NCI-H187 treated with DMSO at 0.1 percent for 48 hours (cell line): ENCODE measurements around the gene RTP4.

ENCODE experiments used
- DNase-seq: peaks from one replicate; lab custom pipeline; 2025; lab: John Stamatoyannopoulos, UW

Gene RTP4, protein sequence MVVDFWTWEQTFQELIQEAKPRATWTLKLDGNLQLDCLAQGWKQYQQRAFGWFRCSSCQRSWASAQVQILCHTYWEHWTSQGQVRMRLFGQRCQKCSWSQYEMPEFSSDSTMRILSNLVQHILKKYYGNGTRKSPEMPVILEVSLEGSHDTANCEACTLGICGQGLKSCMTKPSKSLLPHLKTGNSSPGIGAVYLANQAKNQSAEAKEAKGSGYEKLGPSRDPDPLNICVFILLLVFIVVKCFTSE

DNA sequence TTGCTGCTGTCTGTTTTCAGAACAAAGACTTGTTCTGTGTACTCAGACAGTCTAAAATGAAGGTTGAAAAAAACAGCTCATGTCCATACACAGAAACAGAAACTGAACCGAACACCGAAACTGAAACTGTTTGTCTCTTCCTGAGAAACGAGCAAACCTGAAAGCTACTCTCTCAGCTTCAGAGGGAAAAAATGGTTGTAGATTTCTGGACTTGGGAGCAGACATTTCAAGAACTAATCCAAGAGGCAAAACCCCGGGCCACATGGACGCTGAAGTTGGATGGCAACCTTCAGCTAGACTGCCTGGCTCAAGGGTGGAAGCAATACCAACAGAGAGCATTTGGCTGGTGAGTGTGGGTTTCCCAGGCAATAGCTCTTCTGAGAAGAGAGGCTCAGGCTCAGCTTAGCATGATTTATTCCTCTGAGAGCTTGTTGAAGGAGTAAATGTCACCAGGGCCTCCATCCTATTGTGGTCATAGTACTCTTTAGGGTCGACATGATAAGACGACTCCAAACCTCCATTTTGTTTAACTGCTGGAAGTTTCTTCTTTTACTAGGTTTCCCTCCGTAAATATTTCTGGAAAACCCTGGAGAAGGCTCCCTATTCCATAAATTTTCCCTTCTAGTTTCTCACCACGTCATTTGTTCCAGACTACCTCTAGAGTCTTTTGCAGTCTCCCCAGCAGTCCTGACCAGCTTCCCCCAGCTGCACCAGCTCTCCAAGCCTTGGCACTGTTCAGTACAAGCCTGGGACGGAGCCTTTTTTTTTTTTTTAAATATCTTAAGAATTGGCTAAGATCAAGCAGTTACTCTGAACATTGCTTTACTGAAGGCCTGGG is at the start of gene RTP4:
Gene RTP4, plus strand, starts transcription at position 135 of the 838 bp plus-strand sequence. Its CDS starts 57 bp downstream, at position 192.
- no peak for DNase-seq

DNA sequence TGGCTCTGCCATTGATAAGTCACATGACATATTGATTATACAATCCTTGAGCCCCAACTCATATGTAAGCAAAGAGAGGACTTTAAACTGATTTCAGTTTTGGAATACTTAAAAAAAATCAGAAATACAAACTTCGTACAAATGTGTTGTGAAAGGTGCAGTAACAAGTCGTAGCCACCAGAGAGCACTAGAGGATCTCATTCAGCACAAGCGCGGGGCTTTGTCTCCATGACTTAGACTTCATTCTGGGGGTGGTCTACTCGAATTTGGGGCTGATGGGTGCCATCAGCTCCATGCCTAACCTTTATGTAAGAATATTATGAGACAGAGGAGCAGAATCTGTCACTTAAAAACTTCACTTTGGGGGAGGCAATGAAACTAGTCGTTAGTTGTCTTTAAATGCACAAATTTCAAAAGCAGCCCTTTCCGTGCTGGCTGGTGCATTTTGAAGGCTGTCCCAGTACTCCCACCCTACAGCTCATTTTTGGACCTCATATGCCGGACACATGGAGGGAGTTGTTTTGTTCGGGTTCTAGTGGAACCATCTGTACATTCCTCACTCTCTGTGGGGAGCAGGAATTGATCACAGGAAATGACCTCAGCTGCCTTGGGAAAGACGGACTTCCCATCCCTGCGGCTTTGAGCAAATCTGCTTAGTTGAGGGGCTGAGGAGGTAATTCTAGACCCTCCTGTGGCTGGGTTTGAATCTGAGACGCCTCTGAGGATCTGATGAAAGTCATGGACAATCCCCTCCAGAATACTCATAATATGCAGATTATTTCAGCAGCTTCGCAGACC is 49.2 kb upstream of the RTP4 start:
- no peak for DNase-seq

DNA sequence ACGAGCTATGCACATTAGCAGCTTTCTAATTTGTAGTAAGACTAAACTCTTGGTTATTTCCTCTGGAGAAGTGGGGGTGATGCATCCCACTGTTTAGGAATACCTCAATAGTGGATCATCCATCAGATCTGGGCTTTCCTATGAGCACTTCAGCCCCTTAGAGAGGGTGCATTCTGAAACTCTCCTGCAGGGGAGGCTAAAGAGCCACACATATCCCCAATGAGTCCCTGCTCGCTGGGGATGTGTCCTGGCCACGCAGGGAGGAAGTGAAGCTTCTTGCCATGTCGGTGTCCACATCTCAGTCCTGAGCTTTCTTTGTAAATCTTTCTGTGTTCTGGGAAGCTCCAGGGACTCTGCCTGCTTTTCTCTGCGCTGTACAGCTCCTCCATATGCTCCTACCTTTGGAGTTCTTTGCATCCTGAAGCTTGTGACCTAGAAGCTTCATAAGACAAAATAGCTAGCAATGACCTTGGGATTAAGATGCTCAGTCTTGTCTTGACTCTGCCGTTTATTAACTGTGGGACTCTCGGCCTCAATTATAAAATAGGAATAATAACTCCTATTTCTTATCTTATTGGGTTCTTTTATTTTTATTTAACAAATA is 48.4 kb upstream of the RTP4 start:
- no peak for DNase-seq

DNA sequence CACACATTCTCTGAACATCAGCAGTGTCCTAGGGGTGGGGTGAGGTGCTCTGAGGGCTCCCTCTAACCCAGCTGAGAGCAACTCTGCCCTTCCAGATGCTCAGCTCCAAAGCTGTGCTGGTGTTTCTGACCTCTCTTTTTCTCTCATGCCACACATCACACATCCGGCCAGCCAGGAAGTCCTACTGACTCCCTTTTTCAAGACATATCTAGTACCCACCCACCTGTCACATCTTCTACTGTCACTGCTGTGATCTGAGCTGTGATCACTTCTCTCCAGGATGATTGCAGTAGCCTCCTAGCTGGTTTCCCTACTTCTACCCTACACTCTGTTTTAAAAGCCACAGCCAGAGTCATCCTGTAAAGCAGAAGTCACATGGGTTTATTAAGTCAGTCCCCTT is 46.4 kb upstream of the RTP4 start:
- DNase-seq: no peak

GRCh38 chr3:187322291-187322690 is 45.9 kb upstream of the RTP4 start:
- DNase-seq: no peak

DNA sequence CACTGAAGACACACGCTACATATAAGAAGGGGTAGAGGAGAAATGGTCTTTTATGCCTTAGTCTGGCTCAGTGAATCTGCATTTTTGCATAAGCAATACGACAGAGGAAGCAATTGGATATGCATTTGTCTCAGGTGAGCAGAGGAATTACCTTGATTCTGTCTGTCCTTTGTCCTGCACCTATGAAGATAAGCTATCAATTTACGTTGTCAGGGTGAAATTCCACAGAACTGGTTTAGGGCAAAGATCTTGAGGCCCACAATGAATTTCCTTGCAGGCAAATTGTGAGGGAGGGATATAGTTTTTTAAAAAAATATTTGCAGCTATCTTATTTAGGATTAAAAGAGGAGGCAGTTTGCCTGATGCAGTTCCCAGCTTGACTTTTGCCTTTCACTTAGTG is 45.1 kb upstream of the RTP4 start:
- no peak for DNase-seq

- no peak for DNase-seq
Observed at GRCh38 chr3:187325632-187326031, 42.6 kb upstream of the RTP4 start.

GRCh38 chr3:187327845-187328244 is 40.3 kb upstream of the RTP4 start:
- no peak for DNase-seq

DNA sequence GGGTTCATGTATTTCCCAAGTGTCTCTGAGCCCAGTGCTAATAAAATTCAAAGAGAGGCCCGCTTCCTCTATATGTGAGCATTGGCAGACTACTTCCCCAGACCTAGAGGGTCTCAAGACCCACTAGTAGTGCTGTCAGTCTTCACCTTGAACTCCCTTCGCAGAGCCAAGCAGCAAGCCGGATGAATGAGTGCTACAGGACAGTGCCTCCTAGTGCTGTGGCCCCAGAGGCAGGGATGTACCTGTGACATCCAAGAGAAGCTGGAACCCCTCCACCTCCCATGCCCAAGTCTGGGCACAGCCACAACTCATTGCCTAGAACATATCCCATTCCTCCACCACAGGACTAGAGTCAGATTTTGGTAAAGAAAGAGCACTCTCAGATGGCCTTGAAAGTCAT is 39.5 kb upstream of the RTP4 start:
- DNase-seq: no peak

GRCh38 chr3:187334904-187335303 is 33.3 kb upstream of the RTP4 start:
- DNase-seq: no peak

DNA sequence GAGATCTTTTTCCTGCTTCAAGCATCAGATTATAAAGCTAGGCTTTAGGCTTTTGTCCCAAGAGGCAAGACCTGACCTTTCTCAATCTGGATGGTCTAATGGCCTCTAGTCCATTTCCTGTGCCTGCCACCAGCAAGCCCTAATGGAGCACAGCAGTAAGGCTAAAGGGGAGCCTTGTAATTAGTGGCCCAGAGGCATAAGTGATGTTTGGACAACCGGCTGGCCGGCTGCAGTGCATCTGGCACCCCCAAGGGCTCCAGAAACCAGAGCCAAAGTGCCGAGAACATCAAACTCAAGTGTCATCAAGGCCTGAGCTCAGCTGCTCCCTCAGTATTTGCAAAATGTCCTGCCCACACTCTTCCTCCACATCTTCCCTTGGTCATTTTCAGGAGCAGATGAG is 31.9 kb upstream of the RTP4 start:
- no peak for DNase-seq

- DNase-seq: no peak
Observed at GRCh38 chr3:187340578-187340977, 27.6 kb upstream of the RTP4 start.

- no peak for DNase-seq
Observed at GRCh38 chr3:187342255-187342654, 25.9 kb upstream of the RTP4 start.

DNA sequence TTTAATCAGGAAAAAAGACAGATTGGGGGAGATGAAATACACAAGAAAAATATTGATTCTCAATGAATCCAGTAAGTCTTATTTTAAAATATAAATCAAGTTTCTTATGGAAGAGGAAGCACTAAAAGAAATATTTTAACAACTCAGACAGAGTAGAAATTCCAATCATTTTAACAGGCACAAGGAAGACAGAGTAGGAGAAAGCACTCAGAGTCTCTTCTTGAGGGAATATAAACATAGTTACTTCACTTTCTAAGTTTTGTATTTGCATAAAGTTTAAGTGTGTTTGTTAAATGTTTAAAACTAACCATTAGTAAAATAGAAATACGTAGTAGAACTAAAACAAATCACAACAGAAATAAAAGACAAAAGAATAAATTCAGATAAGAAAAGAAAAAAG is 24.5 kb upstream of the RTP4 start:
- no peak for DNase-seq

DNA sequence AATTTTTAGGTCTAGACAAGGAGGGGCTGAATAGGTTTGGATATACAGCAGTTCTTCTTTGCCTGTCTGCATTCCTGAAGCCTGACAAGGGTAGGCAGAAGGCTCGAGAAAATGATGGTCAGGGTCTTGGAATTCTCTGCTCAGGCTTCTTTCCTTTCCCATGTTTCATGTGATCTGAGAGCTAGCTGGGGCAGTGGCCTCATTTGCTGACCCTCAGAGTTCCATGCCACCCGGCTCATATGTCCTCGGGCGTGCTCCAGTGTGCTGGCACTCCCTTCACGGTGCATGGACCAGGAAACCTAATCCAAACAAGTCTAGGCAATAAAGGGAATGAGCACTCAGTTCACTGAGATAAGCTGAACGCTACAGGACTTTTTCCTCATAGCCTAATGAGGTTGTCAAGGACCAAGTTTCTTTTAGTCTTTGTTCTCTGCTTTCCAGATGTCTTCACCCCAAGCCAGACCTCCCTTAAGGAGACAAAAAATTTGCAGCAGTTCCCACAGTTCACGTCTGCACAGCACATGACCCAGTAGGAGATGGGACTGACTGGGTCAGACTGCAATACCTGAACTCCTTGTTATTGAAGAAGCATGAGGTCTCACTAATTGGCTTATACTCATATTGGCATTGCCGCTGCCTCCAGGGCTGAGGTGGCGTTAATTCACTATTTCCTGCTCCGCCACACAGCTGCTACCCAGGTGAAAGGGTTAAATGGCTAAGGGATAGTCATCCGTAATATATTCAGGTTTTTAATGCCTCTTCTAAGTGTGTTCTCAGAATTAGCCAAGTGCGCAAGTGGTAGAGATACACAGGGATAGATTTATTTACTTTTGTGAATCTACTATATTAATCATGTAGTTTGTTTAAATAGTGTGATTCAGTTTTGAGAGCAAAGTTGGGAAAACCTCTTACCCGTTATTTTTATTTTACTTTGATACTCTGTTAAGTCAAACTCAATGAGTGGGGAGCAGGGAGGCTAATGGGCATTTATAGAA is 15.3 kb upstream of the RTP4 start:
- no peak for DNase-seq

DNA sequence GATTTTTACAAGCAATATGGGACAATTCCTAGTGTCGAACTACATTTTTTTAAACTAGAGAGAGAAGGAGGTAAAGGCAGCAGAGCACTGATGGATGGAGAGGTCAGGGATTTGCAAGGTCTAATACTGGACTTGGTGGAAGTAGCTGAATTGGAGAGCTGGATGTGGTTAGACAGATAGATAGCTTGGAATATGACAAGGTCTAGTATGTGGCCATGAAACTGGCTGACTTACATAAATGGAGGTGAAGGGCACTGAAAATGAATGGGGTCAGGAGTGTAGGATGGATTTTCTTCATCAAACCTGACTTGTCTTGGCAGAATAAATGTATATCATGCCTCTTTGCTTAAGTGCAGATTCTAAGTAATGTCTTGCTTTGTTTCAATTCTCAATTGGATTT is 10.1 kb upstream of the RTP4 start:
- DNase-seq: no peak

DNA sequence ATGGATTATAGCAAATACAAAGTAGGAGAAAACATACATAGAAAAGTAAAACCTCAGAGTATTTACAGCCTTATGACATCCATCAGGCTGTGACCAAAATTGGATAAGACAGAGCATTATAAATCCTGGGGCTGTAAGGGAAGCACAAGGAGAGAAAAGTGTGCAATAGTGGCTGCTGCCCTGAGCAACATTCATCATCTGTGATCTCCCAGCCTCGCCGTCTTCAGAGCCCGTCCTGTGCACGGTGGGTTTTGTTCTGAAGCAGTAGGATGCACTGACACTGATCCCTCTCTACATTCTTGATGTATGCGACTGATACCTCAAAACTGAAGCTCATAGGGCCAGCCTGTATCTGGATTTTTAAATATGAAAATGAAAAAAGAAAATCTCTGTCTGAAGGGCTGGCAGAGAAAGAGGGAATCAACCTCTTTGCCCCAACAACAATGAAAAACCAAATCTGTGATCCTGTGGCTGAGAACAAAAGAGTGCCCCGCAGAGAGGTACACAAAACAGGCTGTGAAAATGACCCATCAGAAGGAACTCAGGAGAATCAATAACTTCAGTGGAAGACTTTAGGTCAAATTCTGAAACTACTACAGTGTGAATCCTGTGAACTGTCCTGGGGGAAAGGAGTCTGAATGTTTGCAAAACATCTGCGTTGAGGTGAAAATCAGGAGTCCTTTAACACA is 8.2 kb upstream of the RTP4 start:
- no peak for DNase-seq

DNA sequence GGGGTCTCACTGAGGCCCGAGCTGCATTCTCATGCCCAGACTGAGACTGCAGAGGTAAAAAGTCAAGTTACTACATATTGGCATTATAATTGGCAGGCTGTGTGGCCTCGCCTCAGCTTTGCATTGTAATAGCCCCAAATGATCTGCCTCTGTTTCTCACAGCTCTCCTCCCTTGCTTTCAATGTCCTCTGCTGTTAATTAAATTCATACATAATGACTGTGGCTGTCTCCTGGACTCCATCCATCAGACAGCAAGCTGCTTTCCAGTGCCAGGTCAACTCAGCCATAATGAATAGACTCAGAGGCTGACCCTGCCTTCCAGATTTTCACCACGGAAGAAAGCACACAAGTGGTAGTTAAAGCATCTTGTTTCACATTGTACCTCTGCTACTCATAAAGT is 7.6 kb upstream of the RTP4 start:
- no peak for DNase-seq

GRCh38 chr3:187361835-187362234 is 6.3 kb upstream of the RTP4 start:
- DNase-seq: no peak

DNA sequence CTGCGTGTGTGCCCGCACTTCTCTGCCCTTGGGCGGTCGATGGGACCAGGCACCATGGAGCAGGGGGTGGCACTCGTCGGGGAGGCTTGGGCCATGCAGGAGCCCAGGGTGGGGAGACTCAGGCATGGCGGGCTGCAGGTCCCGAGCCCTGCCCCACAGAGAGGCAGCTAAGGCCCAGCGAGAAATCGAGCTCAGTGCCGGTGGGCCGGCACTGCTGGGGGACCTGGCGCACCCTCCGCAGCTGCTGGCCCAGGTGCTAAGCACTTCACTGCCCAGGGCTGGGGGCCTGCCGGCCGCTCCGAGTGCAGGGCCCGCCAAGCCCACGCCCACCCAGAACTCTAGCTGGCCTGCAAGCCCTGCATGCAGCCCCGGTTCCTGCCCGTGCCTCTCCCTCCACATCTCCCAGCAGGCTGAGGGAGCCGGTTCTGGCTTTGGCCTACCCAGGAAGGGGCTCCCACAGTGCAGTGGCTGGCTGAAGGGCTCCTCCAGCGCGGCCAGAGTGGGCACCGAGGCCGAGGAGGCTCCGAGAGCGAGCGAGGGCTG is 553 bp upstream of the RTP4 start:
- DNase-seq: no peak
